GM19324 (cell line): ENCODE results near the gene LTBP4.
A peak's percentile ranks its signal among the peaks of the same experiment; 100 is the strongest.
"Not testable (repeated sequence)": the region's sequence is repeated elsewhere in the genome, so short reads cannot be mapped to it uniquely, and the experiment has no call there.

Experiments used
- ATAC-seq: cut with Tn5 transposase; IDR thresholded peaks from one replicate; pipeline ENCODE4 v1.9.1; 2021; ENCODE audit warnings: mild to moderate bottlenecking, moderate library complexity; ENCODE audit not compliant: unreplicated experiment, low FRiP score

The LTBP4 gene

GRCh38 chr19:40601134-40601974 lies at the start of gene LTBP4:
Gene LTBP4 (plus strand): TSS chr19:40601369. CDS start chr19:40601388, 19 bp downstream.
- no peak for ATAC-seq

GRCh38 chr19:40552848-40553247 lies 48.3 kb upstream of the LTBP4 start:
- no peak for ATAC-seq

GRCh38 chr19:40553885-40554857 lies 47.0 kb upstream of the LTBP4 start:
- ATAC-seq = no peak

GRCh38 chr19:40555978-40556689 lies 45.0 kb upstream of the LTBP4 start:
- ATAC-seq = no peak

GRCh38 chr19:40556953-40557530 lies 44.1 kb upstream of the LTBP4 start:
- no peak for ATAC-seq

GRCh38 chr19:40559394-40559793 lies 41.8 kb upstream of the LTBP4 start:
- ATAC-seq = no peak

GRCh38 chr19:40560092-40560507 lies 41.1 kb upstream of the LTBP4 start:
- ATAC-seq = no peak

GRCh38 chr19:40561947-40562346 lies 39.2 kb upstream of the LTBP4 start:
- no peak for ATAC-seq

- not testable (repeated sequence) for ATAC-seq
These were observed 36.6 kb upstream of the LTBP4 start for GRCh38 chr19:40564535-40564934.

- no peak for ATAC-seq
These were observed 35.8 kb upstream of the LTBP4 start for GRCh38 chr19:40565355-40565754.

GRCh38 chr19:40565910-40566495 lies 35.2 kb upstream of the LTBP4 start:
- ATAC-seq = no peak

GRCh38 chr19:40567040-40567749 lies 34.0 kb upstream of the LTBP4 start:
- ATAC-seq = no peak

- ATAC-seq = no peak
These were observed 33.2 kb upstream of the LTBP4 start for GRCh38 chr19:40567750-40568494.

GRCh38 chr19:40570313-40571004 lies 30.7 kb upstream of the LTBP4 start:
- ATAC-seq = peak; percentile 92

GRCh38 chr19:40571005-40571318 lies 30.2 kb upstream of the LTBP4 start:
- ATAC-seq = no peak

GRCh38 chr19:40571831-40572495 lies 29.2 kb upstream of the LTBP4 start:
- no peak for ATAC-seq

- ATAC-seq = no peak
These were observed 25.8 kb upstream of the LTBP4 start for GRCh38 chr19:40575326-40575725.

- no peak for ATAC-seq
These were observed 25.0 kb upstream of the LTBP4 start for GRCh38 chr19:40576151-40576584.
